GM12878 (cell line): Measurements from ENCODE around the gene SRI. TPM values are rescaled to one million over a fixed set of nuclear protein-coding genes. Genes with fewer than 3 reads are reported as not detected.

ENCODE experiments used
- ATAC-seq: fragments of 200-7000 bp; cut with Tn5 transposase; 3 replicates; pipeline ENCODE4 v1.9.1; 2020; ENCODE audit warnings: mild to moderate bottlenecking, moderate library complexity
- BruUV-seq: library from RNA; stranded (reverse); fragments of 400-500 nt; replicated peaks from 2 replicates; lab custom pipeline; 2021; lab: Mats Ljungman, UMichigan
- CTCF ChIA-PET: fragments of 300-600 bp; sonication (Branson Sonifier 250); formaldehyde crosslinking; extraction: SDS; loops from one replicate; lab custom pipeline; 2021; ENCODE audit warnings: inconsistent platforms; lab: Yijun Ruan, JAX
- POLR2A ChIA-PET: fragments of 350-600 bp; formaldehyde crosslinking; extraction: SDS; loops from one replicate; lab custom pipeline; 2021; ENCODE audit warnings: inconsistent platforms; lab: Charles Lee
- RAD21 ChIA-PET: fragments of 300-600 bp; sonication (Branson Sonifier 250); formaldehyde crosslinking; loops from one replicate; lab custom pipeline; 2023; ENCODE audit warnings: antibody characterized with exemption; ENCODE audit not compliant: unreplicated experiment; lab: Charles Lee
- SMC1A ChIA-PET: fragments of 300-600 bp; sonication (Branson Sonifier 250); formaldehyde crosslinking; loops from one replicate; lab custom pipeline; 2023; ENCODE audit not compliant: unreplicated experiment, uncharacterized antibody; lab: Charles Lee
- DNase-seq: peaks from one replicate; pipeline ENCODE4 v3.0.0-alpha.2; 2011; ENCODE audit warnings: low read depth, low spot score
- FAIRE-seq: peaks from 3 replicates; lab custom pipeline; 2011; peaks lifted over from hg19 to GRCh38; lab: Jason Lieb, UNC
- H2AFZ ChIP-seq: 2 replicates; pipeline ENCODE4 v1.6.0; 2011; ENCODE audit warnings: low read depth, low read length, control low read depth; ENCODE audit not compliant: control insufficient read depth
- H3K27ac ChIP-seq: 2 replicates; pipeline ENCODE4 v1.5.1; 2011; ENCODE audit warnings: control low read depth; ENCODE audit not compliant: control insufficient read depth, insufficient read depth
- H3K27me3 ChIP-seq, 2 experiments: replicated peaks in 1 of 2; 2 replicates each; pipeline versions ENCODE4 v1.6.0 to v1.6.1; 2011; ENCODE audit warnings: low read length in 1 of 2; ENCODE audit not compliant: control insufficient read depth in 2 of 2, insufficient read depth in 2 of 2
- H3K36me3 ChIP-seq, 2 experiments: 2 replicates each; pipeline ENCODE4 v1.5.1; 2011; ENCODE audit warnings: low read length in 1 of 2; ENCODE audit not compliant: control insufficient read depth in 2 of 2, insufficient read depth in 2 of 2
- H3K4me1 ChIP-seq: 2 replicates; pipeline ENCODE4 v1.6.1; 2011; ENCODE audit warnings: mild to moderate bottlenecking, low read length, moderate library complexity, mixed read lengths; ENCODE audit not compliant: control insufficient read depth, insufficient read depth
- H3K4me2 ChIP-seq: 2 replicates; pipeline ENCODE4 v1.6.0; 2011; ENCODE audit warnings: control low read depth; ENCODE audit not compliant: control insufficient read depth, insufficient read depth
- H3K4me3 ChIP-seq: fragments of 200-600 bp; sonication (generic); 2 replicates; pipeline ENCODE4 v1.5.1; 2016
- H3K79me2 ChIP-seq: 2 replicates; pipeline ENCODE4 v1.6.0; 2011; ENCODE audit warnings: low read length; ENCODE audit not compliant: control insufficient read depth, insufficient read depth
- H3K9ac ChIP-seq: 2 replicates; pipeline ENCODE4 v1.8.0; 2011; ENCODE audit warnings: low read length, control low read depth, mixed read lengths; ENCODE audit not compliant: control insufficient read depth, insufficient read depth
- H3K9me3 ChIP-seq: replicated peaks from 3 replicates; pipeline ENCODE4 v1.5.1; 2011; ENCODE audit warnings: mild to moderate bottlenecking, low read length; ENCODE audit not compliant: control insufficient read depth, insufficient read depth
- H4K20me1 ChIP-seq: 2 replicates; pipeline ENCODE4 v1.6.0; 2011; ENCODE audit not compliant: control insufficient read depth, insufficient read depth
- ASH2L ChIP-seq: fragments of 300-600, 200-600 bp; sonication (generic); IDR thresholded peaks from 2 replicates; pipeline ENCODE4 v1.6.1; 2017; ENCODE audit warnings: low read depth, mild to moderate bottlenecking, borderline replicate concordance
- BCL11A ChIP-seq: IDR thresholded peaks from 2 replicates; pipeline ENCODE4 v1.6.1; 2011; ENCODE audit warnings: low read depth, low read length
- BMI1 ChIP-seq: fragments of 450-650 bp; IDR thresholded peaks from 2 replicates; pipeline ENCODE4 v1.6.1; 2016; ENCODE audit warnings: mild to moderate bottlenecking, moderate library complexity, borderline replicate concordance
- CBFB ChIP-seq: IDR thresholded peaks from 2 replicates; pipeline ENCODE4 v1.6.1; 2016; ENCODE audit warnings: antibody characterized with exemption, low read depth
- EGR1 ChIP-seq, 2 experiments: IDR thresholded peaks; 1 replicate in 1 of 2; 2 replicates in 1 of 2; pipeline ENCODE4 v1.6.1; 2011 to 2012; ENCODE audit warnings: low read depth in 2 of 2, low read length in 2 of 2, borderline replicate concordance in 1 of 2, mild to moderate bottlenecking in 1 of 2, moderate library complexity in 1 of 2
- KLF5 ChIP-seq: fragments of 450-650 bp; IDR thresholded peaks from 2 replicates; pipeline ENCODE4 v1.6.1; 2014; ENCODE audit warnings: mild to moderate bottlenecking; ENCODE audit not compliant: partially characterized antibody
- NFXL1 ChIP-seq: fragments of 450-650 bp; IDR thresholded peaks from 2 replicates; pipeline ENCODE4 v1.6.1; 2017; ENCODE audit warnings: antibody characterized with exemption, mild to moderate bottlenecking, borderline replicate concordance
- SREBF1 ChIP-seq: IDR thresholded peaks from 2 replicates; pipeline ENCODE4 v1.6.1; 2012; ENCODE audit warnings: mild to moderate bottlenecking, low read length
- YY1 ChIP-seq: IDR thresholded peaks from 2 replicates; pipeline ENCODE4 v1.6.1; 2011; ENCODE audit warnings: low read depth, mild to moderate bottlenecking, low read length
- WGBS: methylation state at CpG from one replicate; pipeline ENCODE4 v1.1.6; 2016; ENCODE audit warnings: low lambda C conversion rate; ENCODE audit not compliant: insufficient replicate concordance, insufficient coverage; ENCODE audit errors: missing lambda C conversion rate; 5-methylcytosine and 5-hydroxymethylcytosine counted together
- in situ Hi-C: fragments of 300-500 bp; cut with MboI; formaldehyde crosslinking; loops from 9 replicates; pipeline ENCODE4 v1.14.3; 2018; ENCODE audit warnings: mixed read lengths
- intact Hi-C: fragments of 100-400 bp; cut with micrococcal nuclease; formaldehyde crosslinking; loops from one replicate; pipeline ENCODE4 v1.14.2; 2022; ENCODE audit not compliant: unreplicated experiment
- polyA plus RNA-seq, 11 experiments: library from polyadenylated mRNA; depleted of rRNA in 4 of 11; unstranded in 6 of 11; stranded (reverse) in 5 of 11; fragments of >200 nt; fragmentation: Nextera tagmentation in 4 of 11; fragmentation: Illumina TruSeq in 1 of 11; extraction: Ambion mirVana in 4 of 11; extraction: Trizol in 1 of 11; gene quantifications; 1 replicate in 1 of 11; 2 replicates in 10 of 11; pipeline versions ENCODE4 v1.2.1 to v1.2.3, GENCODE V29; 2011 to 2016; ENCODE audit warnings: inconsistent platforms in 2 of 11, missing spikeins in 2 of 11, low read depth in 1 of 11
- total RNA-seq, 4 experiments: library from RNA; depleted of rRNA in 3 of 4; stranded (reverse); fragments of >200 nt in 3 of 4; fragmentation: Illumina TruSeq in 1 of 4; extraction: Trizol in 1 of 4; gene quantifications; 2 replicates each; pipeline versions ENCODE4 v1.2.1 to v1.2.3, GENCODE V29; 2013 to 2021
- TF ChIP-seq, protein P1 (sequence below): fragments of 450-650 bp; IDR thresholded peaks from 2 replicates; pipeline ENCODE4 v1.6.1; 2017; ENCODE audit warnings: mild to moderate bottlenecking, moderate library complexity
- TF ChIP-seq, protein P2 (sequence below): IDR thresholded peaks from 2 replicates; pipeline ENCODE4 v1.6.1; 2011; ENCODE audit warnings: mild to moderate bottlenecking, low read depth, low read length, moderate library complexity; ENCODE audit not compliant: insufficient replicate concordance
- TF ChIP-seq, protein P3 (sequence below): fragments of 450-650 bp; IDR thresholded peaks from 2 replicates; pipeline ENCODE4 v1.6.1; 2017; ENCODE audit warnings: borderline replicate concordance

The SRI gene
- total and polyA plus RNA-seq, 10 of the 15 experiments (the other 5 are each of a cell fraction or from before 2014, with no cell fraction given): 94.7 to 588 (median 242) TPM

DNA sequence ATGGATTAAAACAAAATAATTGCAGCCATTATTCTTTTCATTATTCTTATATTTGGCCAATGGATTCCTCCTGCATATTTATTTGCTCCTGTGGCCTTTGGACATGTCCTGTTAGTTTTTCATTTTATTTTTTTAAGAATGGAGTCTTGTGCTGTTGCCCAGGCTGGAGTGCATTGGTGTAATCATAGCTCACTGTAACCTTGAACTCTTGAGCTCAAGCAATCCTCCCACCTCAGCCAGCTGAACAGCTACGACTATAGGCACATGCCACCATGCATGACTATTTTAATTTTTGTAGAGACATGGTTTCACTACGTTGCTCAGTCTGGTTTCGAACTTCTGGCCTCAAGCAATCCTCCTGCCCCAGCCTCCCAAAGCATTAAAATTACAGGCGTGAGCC, 42.7 kb upstream of the SRI start:
- 26% methylated on average over 4 of the region's 4 CpGs for WGBS
- H3K4me2 ChIP-seq: no peak overlapping the region
- RAD21 ChIA-PET: no interaction called here
- ATAC-seq (no peak), DNase-seq (no peak)
- POLR2A ChIA-PET: no interaction called here
- H3K79me2 ChIP-seq: no peaks in the 10 kb centered on the region
- in situ Hi-C loops: no loop called here
- SMC1A ChIA-PET: no interaction called here
- H4K20me1 ChIP-seq: no peaks in the 10 kb centered on the region
- no peaks in the 10 kb centered on the region for H3K4me1 ChIP-seq
- no TSS peak for BruUV-seq
- intact Hi-C loops: no loop called here
- no peaks in the 10 kb centered on the region; the same call in 2 of the 3 replicates for H3K9me3 ChIP-seq
- H3K36me3 ChIP-seq: no peaks in the 10 kb centered on the region
- no peak overlapping the region for H3K27ac ChIP-seq
- TF ChIP-seq SREBF1 (no peak), NFXL1 (no peak), KLF5 (no peak), BMI1 (no peak), CBFB (no peak), EGR1 (IDR thresholded peaks at IDR 0.05; ENCODE audit: borderline replicate concordance in 1 of 2, low read depth in 2 of 2, low read length in 2 of 2) (no peak), BCL11A (no peak)
- TF ChIP-seq, all 136 proteins: peak for 0
- FAIRE-seq: no peak
- CTCF ChIA-PET: no interaction called here
- Histone ChIP-seq H3K4me3 (no peak overlapping the region), H3K9ac (no peak overlapping the region), H2AFZ (no peak overlapping the region), H3K27me3 (no peaks in the 10 kb centered on the region)

DNA sequence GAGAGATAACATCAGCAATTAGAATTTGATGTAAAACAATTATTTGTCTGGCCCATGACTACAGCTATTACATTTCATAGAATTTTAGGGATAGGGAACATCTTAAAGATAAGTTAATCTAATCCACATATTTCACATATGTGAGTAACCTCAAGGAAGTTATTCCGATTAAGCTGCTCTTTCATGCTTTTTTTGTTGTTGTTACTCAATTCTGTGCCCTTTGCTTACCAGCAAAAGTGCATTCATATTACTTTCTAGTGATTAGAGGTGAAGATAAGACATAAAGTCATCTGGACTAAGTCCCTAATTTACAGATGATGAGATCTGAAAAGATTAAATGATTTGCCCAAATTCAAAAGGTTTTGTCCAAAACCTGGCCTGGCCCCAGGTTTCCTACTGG, 40.9 kb upstream of the SRI start:
- no peaks in the 10 kb centered on the region for H4K20me1 ChIP-seq
- ChIA-PET RAD21 (no interaction called here), SMC1A (interaction anchor here (1.3 kb wide), 1 partner anchor 33 kb away, joined by 3 read pairs; no protein-coding TSS in a partner anchor), POLR2A (no interaction called here), CTCF (interaction anchor here (0.6 kb wide), 1 partner anchor 316 kb away, joined by 4 read pairs; no protein-coding TSS in a partner anchor)
- intact Hi-C loops (no loop called here), in situ Hi-C loops (no loop called here)
- H3K4me2 ChIP-seq: no peak overlapping the region
- WGBS: 22% methylated on average over 1 of the region's 1 CpG
- H3K9me3 ChIP-seq: no peaks in the 10 kb centered on the region; the same call in 2 of the 3 replicates
- no peak overlapping the region for H3K27ac ChIP-seq
- no peak overlapping the region for H3K4me3 ChIP-seq
- no peak for ATAC-seq
- BruUV-seq: no TSS peak
- H3K27me3 ChIP-seq: no peaks in the 10 kb centered on the region
- H3K4me1 ChIP-seq: no peaks in the 10 kb centered on the region
- no peak overlapping the region for H3K9ac ChIP-seq
- FAIRE-seq: no peak
- DNase-seq: no peak
- no peaks in the 10 kb centered on the region for H3K79me2 ChIP-seq
- H3K36me3 ChIP-seq: no peaks in the 10 kb centered on the region
- H2AFZ ChIP-seq: no peak overlapping the region
- TF ChIP-seq ASH2L (no peak), YY1 (no peak)
- TF ChIP-seq, protein P1, sequence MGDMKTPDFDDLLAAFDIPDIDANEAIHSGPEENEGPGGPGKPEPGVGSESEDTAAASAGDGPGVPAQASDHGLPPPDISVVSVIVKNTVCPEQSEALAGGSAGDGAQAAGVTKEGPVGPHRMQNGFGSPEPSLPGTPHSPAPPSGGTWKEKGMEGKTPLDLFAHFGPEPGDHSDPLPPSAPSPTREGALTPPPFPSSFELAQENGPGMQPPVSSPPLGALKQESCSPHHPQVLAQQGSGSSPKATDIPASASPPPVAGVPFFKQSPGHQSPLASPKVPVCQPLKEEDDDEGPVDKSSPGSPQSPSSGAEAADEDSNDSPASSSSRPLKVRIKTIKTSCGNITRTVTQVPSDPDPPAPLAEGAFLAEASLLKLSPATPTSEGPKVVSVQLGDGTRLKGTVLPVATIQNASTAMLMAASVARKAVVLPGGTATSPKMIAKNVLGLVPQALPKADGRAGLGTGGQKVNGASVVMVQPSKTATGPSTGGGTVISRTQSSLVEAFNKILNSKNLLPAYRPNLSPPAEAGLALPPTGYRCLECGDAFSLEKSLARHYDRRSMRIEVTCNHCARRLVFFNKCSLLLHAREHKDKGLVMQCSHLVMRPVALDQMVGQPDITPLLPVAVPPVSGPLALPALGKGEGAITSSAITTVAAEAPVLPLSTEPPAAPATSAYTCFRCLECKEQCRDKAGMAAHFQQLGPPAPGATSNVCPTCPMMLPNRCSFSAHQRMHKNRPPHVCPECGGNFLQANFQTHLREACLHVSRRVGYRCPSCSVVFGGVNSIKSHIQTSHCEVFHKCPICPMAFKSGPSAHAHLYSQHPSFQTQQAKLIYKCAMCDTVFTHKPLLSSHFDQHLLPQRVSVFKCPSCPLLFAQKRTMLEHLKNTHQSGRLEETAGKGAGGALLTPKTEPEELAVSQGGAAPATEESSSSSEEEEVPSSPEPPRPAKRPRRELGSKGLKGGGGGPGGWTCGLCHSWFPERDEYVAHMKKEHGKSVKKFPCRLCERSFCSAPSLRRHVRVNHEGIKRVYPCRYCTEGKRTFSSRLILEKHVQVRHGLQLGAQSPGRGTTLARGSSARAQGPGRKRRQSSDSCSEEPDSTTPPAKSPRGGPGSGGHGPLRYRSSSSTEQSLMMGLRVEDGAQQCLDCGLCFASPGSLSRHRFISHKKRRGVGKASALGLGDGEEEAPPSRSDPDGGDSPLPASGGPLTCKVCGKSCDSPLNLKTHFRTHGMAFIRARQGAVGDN: no peak
- TF ChIP-seq, protein P2, sequence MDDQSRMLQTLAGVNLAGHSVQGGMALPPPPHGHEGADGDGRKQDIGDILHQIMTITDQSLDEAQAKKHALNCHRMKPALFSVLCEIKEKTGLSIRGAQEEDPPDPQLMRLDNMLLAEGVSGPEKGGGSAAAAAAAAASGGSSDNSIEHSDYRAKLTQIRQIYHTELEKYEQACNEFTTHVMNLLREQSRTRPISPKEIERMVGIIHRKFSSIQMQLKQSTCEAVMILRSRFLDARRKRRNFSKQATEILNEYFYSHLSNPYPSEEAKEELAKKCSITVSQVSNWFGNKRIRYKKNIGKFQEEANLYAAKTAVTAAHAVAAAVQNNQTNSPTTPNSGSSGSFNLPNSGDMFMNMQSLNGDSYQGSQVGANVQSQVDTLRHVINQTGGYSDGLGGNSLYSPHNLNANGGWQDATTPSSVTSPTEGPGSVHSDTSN: no peak
- TF ChIP-seq, protein P3, sequence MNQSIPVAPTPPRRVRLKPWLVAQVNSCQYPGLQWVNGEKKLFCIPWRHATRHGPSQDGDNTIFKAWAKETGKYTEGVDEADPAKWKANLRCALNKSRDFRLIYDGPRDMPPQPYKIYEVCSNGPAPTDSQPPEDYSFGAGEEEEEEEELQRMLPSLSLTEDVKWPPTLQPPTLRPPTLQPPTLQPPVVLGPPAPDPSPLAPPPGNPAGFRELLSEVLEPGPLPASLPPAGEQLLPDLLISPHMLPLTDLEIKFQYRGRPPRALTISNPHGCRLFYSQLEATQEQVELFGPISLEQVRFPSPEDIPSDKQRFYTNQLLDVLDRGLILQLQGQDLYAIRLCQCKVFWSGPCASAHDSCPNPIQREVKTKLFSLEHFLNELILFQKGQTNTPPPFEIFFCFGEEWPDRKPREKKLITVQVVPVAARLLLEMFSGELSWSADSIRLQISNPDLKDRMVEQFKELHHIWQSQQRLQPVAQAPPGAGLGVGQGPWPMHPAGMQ: no peak
